ENCODE results near the gene PCDHGA9.
"Not testable (repeated sequence)": the region's sequence is repeated elsewhere in the genome, so short reads cannot be mapped to it uniquely, and the experiment has no call there.

Gene PCDHGA9

DNA sequence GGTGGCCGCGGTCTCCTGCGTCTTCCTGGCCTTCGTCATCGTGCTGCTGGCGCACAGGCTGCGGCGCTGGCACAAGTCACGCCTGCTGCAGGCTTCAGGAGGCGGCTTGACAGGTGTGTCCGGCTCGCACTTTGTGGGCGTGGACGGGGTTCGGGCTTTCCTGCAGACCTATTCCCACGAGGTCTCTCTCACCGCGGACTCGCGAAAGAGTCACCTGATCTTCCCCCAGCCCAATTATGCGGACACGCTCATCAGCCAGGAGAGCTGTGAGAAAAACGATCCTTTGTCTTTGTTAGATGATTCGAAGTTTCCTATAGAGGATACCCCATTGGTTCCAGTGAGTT is 12.7 kb downstream of the PCDHGA9 start:
- not testable (repeated sequence) for H3K36me3 ChIP-seq (ENCODE audit: control insufficient read depth in 2 of 2, insufficient read depth in 2 of 2, low read length in 2 of 2); H3K9ac ChIP-seq (ENCODE audit: low read depth in 1 of 2, low read length in 2 of 2); H3K27ac ChIP-seq (ENCODE audit: low read depth in 2 of 2, low read length in 2 of 2); H3K27me3 ChIP-seq (ENCODE audit: control insufficient read depth in 2 of 2, insufficient read depth in 2 of 2, low read length in 2 of 2); H3K4me1 ChIP-seq (ENCODE audit: control insufficient read depth in 2 of 2, insufficient read depth in 2 of 2, low read length in 2 of 2); H3K4me3 ChIP-seq (ENCODE audit: low read length in 2 of 2)
- peaks cover 27 to 33% of the 10 kb centered on the region in 2 donors for H3K9me3 ChIP-seq (ENCODE audit: control insufficient read depth in 2 of 2, low read length in 2 of 2)

DNA sequence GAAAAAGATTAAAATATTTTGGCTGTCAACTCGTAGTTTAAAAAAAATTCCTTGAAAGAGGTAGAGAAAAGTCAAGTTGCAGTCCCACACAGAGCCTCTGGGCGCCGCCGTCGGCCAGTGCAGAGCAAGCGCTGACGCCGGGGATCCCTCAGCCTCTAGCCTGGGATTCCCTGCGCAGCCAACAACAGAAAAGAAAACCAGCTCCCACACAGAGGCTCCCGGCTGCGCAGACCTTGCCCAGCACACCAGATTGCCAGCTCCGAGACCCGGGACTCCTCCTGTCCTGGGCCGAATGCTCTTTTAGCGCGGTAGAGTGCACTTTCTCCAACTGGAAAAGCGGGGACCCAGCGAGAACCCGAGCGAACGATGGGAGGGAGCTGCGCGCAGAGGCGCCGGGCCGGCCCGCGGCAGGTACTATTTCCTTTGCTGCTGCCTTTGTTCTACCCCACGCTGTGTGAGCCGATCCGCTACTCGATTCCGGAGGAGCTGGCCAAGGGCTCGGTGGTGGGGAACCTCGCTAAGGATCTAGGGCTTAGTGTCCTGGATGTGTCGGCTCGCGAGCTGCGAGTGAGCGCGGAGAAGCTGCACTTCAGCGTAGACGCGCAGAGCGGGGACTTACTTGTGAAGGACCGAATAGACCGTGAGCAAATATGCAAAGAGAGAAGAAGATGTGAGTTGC is 15.1 kb downstream of the PCDHGA9 start, which contains the start of gene PCDHGB7:
Gene PCDHGB7 (plus strand): TSS at position 184 of the 679 bp plus-strand sequence. CDS start 183 bp downstream, at position 367.
- peaks cover 36 to 43% of the 10 kb centered on the region in 2 donors for H3K9me3 ChIP-seq (ENCODE audit: control insufficient read depth in 2 of 2, low read length in 2 of 2)
- H3K4me3 ChIP-seq (ENCODE audit: low read length in 2 of 2), result peak within 1 kb of the TSS; percentile 45 to 46
- H3K27me3 ChIP-seq (ENCODE audit: control insufficient read depth in 2 of 2, insufficient read depth in 2 of 2, low read length in 2 of 2); H3K27ac ChIP-seq (ENCODE audit: low read depth in 2 of 2, low read length in 2 of 2); H3K4me1 ChIP-seq (ENCODE audit: control insufficient read depth in 2 of 2, insufficient read depth in 2 of 2, low read length in 2 of 2); H3K9ac ChIP-seq (ENCODE audit: low read depth in 1 of 2, low read length in 2 of 2); H3K36me3 ChIP-seq (ENCODE audit: control insufficient read depth in 2 of 2, insufficient read depth in 2 of 2, low read length in 2 of 2): not testable (repeated sequence)

DNA sequence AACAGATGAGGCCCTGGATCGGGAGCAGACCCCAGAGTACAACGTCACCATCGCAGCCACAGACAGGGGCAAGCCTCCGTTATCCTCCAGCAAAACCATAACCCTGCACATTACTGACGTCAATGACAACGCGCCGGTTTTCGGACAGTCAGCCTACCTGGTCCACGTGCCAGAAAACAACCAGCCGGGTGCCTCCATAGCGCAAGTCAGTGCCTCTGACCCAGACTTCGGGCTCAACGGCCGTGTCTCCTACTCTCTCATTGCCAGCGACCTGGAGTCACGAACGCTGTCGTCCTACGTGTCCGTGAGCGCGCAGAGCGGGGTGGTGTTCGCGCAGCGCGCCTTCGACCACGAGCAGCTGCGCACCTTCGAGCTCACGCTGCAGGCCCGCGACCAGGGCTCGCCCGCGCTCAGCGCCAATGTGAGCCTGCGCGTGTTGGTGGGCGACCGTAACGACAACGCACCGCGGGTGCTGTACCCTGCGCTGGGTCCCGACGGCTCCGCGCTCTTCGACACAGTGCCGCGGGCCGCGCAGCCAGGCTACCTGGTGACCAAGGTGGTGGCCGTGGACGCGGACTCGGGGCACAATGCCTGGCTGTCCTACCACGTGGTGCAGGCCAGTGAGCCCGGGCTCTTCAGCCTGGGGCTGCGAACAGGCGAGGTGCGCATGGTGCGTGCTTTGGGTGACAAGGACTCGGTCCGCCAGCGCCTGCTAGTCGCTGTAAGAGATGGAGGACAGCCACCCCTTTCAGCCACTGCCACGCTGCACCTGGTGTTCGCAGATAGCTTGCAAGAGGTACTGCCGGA is 16.7 kb downstream of the PCDHGA9 start:
- H3K36me3 ChIP-seq (ENCODE audit: control insufficient read depth in 2 of 2, insufficient read depth in 2 of 2, low read length in 2 of 2), result no peaks in the 10 kb centered on the region
- no peak overlapping the region for H3K9ac ChIP-seq (ENCODE audit: low read depth in 1 of 2, low read length in 2 of 2)
- no peak overlapping the region for H3K27ac ChIP-seq (ENCODE audit: low read depth in 2 of 2, low read length in 2 of 2)
- H3K9me3 ChIP-seq (ENCODE audit: control insufficient read depth in 2 of 2, low read length in 2 of 2), result peaks cover 37 to 44% of the 10 kb centered on the region in 2 donors
- no peaks in the 10 kb centered on the region for H3K27me3 ChIP-seq (ENCODE audit: control insufficient read depth in 2 of 2, insufficient read depth in 2 of 2, low read length in 2 of 2)
- H3K4me3 ChIP-seq (ENCODE audit: low read length in 2 of 2), result peak overlapping the region in 1 of 2 donors; percentile 31
- no peaks in the 10 kb centered on the region for H3K4me1 ChIP-seq (ENCODE audit: control insufficient read depth in 2 of 2, insufficient read depth in 2 of 2, low read length in 2 of 2)

DNA sequence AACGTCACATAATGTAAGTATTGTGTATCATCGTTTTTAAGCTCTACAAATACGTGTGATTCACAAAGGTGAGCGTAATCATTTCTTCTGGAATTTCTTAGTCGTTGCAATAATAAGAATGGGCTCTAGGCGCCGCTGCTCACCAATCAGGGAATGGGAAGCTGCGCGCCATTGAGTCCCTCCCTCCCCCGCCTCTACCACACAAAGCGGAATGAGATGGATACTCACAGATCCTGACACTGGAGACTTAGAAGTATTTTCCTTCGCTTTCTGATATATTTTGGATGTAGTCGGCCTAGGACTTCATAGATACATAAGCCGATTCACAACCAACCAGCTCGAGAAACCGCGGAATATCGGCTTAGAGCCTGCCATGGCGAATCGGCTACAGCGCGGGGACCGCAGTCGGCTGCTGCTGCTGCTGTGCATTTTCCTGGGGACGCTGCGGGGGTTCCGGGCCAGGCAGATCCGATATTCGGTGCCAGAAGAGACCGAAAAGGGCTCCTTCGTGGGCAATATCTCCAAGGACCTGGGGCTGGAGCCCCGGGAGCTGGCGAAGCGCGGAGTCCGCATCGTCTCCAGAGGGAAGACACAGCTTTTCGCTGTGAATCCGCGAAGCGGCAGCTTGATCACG is 18.4 kb downstream of the PCDHGA9 start, which contains the start of gene PCDHGA11:
Gene PCDHGA11 (plus strand): TSS at position 197 of the 634 bp plus-strand sequence. CDS start 177 bp downstream, at position 374.
- no peak within 1 kb of the TSS for H3K27ac ChIP-seq (ENCODE audit: low read depth in 2 of 2, low read length in 2 of 2)
- H3K36me3 ChIP-seq (ENCODE audit: control insufficient read depth in 2 of 2, insufficient read depth in 2 of 2, low read length in 2 of 2), result no peaks in the 10 kb centered on the region
- no peaks in the 10 kb centered on the region for H3K27me3 ChIP-seq (ENCODE audit: control insufficient read depth in 2 of 2, insufficient read depth in 2 of 2, low read length in 2 of 2)
- H3K4me1 ChIP-seq (ENCODE audit: control insufficient read depth in 2 of 2, insufficient read depth in 2 of 2, low read length in 2 of 2), result no peaks in the 10 kb centered on the region
- H3K9me3 ChIP-seq (ENCODE audit: control insufficient read depth in 2 of 2, low read length in 2 of 2), result peaks cover 41 to 45% of the 10 kb centered on the region in 2 donors
- no peak within 1 kb of the TSS for H3K9ac ChIP-seq (ENCODE audit: low read depth in 1 of 2, low read length in 2 of 2)
- peak within 1 kb of the TSS; percentile 13 to 47 for H3K4me3 ChIP-seq (ENCODE audit: low read length in 2 of 2)

DNA sequence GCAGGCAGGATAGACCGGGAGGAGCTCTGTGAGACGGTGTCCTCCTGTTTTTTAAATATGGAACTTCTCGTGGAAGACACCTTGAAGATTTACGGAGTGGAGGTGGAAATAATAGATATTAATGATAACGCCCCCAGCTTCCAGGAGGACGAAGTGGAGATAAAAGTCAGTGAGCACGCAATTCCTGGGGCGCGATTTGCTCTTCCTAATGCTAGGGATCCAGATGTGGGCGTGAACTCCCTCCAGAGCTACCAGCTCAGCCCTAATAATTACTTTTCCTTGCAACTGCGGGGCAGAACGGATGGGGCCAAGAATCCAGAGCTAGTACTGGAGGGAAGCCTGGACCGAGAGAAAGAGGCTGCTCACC is 18.9 kb downstream of the PCDHGA9 start:
- Histone ChIP-seq H3K36me3 (ENCODE audit: control insufficient read depth in 2 of 2, insufficient read depth in 2 of 2, low read length in 2 of 2) (no peaks in the 10 kb centered on the region), H3K4me1 (ENCODE audit: control insufficient read depth in 2 of 2, insufficient read depth in 2 of 2, low read length in 2 of 2) (no peaks in the 10 kb centered on the region), H3K9ac (ENCODE audit: low read depth in 1 of 2, low read length in 2 of 2) (no peak overlapping the region), H3K27ac (ENCODE audit: low read depth in 2 of 2, low read length in 2 of 2) (no peak overlapping the region), H3K9me3 (ENCODE audit: control insufficient read depth in 2 of 2, low read length in 2 of 2) (peaks cover 45% of the 10 kb centered on the region in 2 donors), H3K4me3 (ENCODE audit: low read length in 2 of 2) (peak overlapping the region in 1 of 2 donors; percentile 47), H3K27me3 (ENCODE audit: control insufficient read depth in 2 of 2, insufficient read depth in 2 of 2, low read length in 2 of 2) (no peaks in the 10 kb centered on the region)

DNA sequence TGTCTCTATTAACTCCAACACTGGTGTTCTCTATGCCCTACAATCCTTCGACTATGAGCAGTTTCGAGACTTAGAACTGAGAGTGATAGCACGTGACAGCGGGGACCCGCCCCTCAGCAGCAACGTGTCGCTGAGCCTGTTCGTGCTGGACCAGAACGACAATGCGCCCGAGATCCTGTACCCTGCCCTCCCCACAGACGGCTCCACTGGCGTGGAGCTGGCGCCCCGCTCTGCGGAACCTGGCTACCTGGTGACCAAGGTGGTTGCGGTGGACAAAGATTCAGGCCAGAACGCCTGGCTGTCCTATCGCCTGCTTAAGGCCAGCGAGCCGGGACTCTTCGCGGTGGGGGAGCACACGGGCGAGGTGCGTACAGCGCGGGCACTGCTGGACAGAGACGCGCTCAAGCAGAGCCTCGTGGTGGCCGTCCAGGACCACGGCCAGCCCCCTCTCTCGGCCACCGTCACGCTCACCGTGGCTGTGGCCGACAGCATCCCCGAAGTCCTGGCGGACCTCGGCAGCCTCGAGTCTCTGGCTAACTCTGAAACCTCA is 20.2 kb downstream of the PCDHGA9 start:
- Histone ChIP-seq H3K36me3 (ENCODE audit: control insufficient read depth in 2 of 2, insufficient read depth in 2 of 2, low read length in 2 of 2) (no peaks in the 10 kb centered on the region), H3K9ac (ENCODE audit: low read depth in 1 of 2, low read length in 2 of 2) (no peak overlapping the region), H3K4me3 (ENCODE audit: low read length in 2 of 2) (no peak overlapping the region), H3K27me3 (ENCODE audit: control insufficient read depth in 2 of 2, insufficient read depth in 2 of 2, low read length in 2 of 2) (no peaks in the 10 kb centered on the region), H3K27ac (ENCODE audit: low read depth in 2 of 2, low read length in 2 of 2) (no peak overlapping the region), H3K9me3 (ENCODE audit: control insufficient read depth in 2 of 2, low read length in 2 of 2) (peaks cover 50 to 51% of the 10 kb centered on the region in 2 donors), H3K4me1 (ENCODE audit: control insufficient read depth in 2 of 2, insufficient read depth in 2 of 2, low read length in 2 of 2) (no peaks in the 10 kb centered on the region)

DNA sequence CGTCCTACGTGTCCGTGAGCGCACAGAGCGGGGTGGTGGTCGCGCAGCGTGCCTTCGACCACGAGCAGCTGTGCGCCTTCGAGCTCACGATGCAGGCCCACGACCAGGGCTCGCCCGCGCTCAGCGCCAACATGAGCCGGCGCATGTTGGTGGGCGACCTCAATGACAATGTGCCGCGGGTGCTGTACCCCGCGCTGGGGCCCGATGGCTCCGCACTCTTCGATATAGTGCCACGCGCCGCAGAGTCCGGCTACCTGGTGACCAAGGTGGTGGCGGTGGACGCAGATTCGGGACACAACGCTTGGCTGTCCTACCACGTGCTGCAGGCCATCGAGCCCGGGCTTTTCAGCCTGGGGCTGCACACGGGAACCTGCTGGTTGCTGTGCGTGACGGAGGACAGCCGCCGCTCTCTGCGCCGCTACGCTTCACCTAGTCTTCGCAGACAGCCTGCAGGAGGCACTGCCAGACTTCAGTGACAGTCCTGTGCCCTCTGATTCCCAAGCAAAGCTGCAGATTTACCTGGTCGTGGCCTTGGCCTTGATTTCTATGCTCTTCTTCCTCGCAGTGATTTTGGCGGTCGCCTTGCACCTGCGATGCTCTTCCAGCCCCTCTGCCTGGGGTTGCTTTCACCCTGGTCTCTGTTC is 25.3 kb downstream of the PCDHGA9 start:
- peaks cover 35 to 39% of the 10 kb centered on the region in 2 donors for H3K9me3 ChIP-seq (ENCODE audit: control insufficient read depth in 2 of 2, low read length in 2 of 2)

DNA sequence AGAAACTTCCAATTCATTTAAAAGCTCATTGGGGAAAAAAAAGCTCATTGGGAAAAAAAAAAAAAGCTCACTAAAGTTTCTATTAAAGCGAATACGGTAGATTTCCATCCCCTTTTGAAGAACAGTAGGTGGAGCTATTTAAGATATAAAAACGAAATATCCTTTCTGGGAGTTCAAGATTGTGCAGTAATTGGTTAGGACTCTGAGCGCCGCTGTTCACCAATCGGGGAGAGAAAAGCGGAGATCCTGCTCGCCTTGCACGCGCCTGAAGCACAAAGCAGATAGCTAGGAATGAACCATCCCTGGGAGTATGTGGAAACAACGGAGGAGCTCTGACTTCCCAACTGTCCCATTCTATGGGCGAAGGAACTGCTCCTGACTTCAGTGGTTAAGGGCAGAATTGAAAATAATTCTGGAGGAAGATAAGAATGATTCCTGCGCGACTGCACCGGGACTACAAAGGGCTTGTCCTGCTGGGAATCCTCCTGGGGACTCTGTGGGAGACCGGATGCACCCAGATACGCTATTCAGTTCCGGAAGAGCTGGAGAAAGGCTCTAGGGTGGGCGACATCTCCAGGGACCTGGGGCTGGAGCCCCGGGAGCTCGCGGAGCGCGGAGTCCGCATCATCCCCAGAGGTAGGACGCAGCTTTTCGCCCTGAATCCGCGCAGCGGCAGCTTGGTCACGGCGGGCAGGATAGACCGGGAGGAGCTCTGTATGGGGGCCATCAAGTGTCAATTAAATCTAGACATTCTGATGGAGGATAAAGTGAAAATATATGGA is 27.9 kb downstream of the PCDHGA9 start, which contains the start of gene PCDHGA12:
Gene PCDHGA12 (plus strand): TSS at position 176 of the 782 bp plus-strand sequence. CDS start 253 bp downstream, at position 429.
- H3K9me3 ChIP-seq (ENCODE audit: control insufficient read depth in 2 of 2, low read length in 2 of 2), result peaks cover 25 to 36% of the 10 kb centered on the region in 2 donors
- H3K4me3 ChIP-seq (ENCODE audit: low read length in 2 of 2), result peak within 1 kb of the TSS; percentile 15 to 57
- H3K27me3 ChIP-seq (ENCODE audit: control insufficient read depth in 2 of 2, insufficient read depth in 2 of 2, low read length in 2 of 2), result no peaks in the 10 kb centered on the region
- no peaks in the 10 kb centered on the region for H3K4me1 ChIP-seq (ENCODE audit: control insufficient read depth in 2 of 2, insufficient read depth in 2 of 2, low read length in 2 of 2)
- H3K27ac ChIP-seq (ENCODE audit: low read depth in 2 of 2, low read length in 2 of 2), result no peak within 1 kb of the TSS
- H3K36me3 ChIP-seq (ENCODE audit: control insufficient read depth in 2 of 2, insufficient read depth in 2 of 2, low read length in 2 of 2), result no peaks in the 10 kb centered on the region
- H3K9ac ChIP-seq (ENCODE audit: low read depth in 1 of 2, low read length in 2 of 2), result no peak within 1 kb of the TSS

More for the DNA sequence above, 25.3 kb downstream of the PCDHGA9 start:
- Histone ChIP-seq H3K9ac (ENCODE audit: low read depth in 1 of 2, low read length in 2 of 2) (no peak overlapping the region), H3K27me3 (ENCODE audit: control insufficient read depth in 2 of 2, insufficient read depth in 2 of 2, low read length in 2 of 2) (no peaks in the 10 kb centered on the region), H3K27ac (ENCODE audit: low read depth in 2 of 2, low read length in 2 of 2) (no peak overlapping the region), H3K36me3 (ENCODE audit: control insufficient read depth in 2 of 2, insufficient read depth in 2 of 2, low read length in 2 of 2) (no peaks in the 10 kb centered on the region), H3K4me3 (ENCODE audit: low read length in 2 of 2) (no peak overlapping the region), H3K4me1 (ENCODE audit: control insufficient read depth in 2 of 2, insufficient read depth in 2 of 2, low read length in 2 of 2) (no peaks in the 10 kb centered on the region)

DNA sequence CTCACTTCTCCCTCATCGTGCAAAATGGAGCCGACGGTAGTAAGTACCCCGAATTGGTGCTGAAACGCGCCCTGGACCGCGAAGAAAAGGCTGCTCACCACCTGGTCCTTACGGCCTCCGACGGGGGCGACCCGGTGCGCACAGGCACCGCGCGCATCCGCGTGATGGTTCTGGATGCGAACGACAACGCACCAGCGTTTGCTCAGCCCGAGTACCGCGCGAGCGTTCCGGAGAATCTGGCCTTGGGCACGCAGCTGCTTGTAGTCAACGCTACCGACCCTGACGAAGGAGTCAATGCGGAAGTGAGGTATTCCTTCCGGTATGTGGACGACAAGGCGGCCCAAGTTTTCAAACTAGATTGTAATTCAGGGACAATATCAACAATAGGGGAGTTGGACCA is 28.7 kb downstream of the PCDHGA9 start:
- no peaks in the 10 kb centered on the region for H3K4me1 ChIP-seq (ENCODE audit: control insufficient read depth in 2 of 2, insufficient read depth in 2 of 2, low read length in 2 of 2)
- peak overlapping the region; percentile 15 to 57 for H3K4me3 ChIP-seq (ENCODE audit: low read length in 2 of 2)
- peaks cover 25 to 35% of the 10 kb centered on the region in 2 donors for H3K9me3 ChIP-seq (ENCODE audit: control insufficient read depth in 2 of 2, low read length in 2 of 2)
- H3K36me3 ChIP-seq (ENCODE audit: control insufficient read depth in 2 of 2, insufficient read depth in 2 of 2, low read length in 2 of 2), result no peaks in the 10 kb centered on the region
- H3K27me3 ChIP-seq (ENCODE audit: control insufficient read depth in 2 of 2, insufficient read depth in 2 of 2, low read length in 2 of 2), result no peaks in the 10 kb centered on the region
- no peak overlapping the region for H3K27ac ChIP-seq (ENCODE audit: low read depth in 2 of 2, low read length in 2 of 2)
- no peak overlapping the region for H3K9ac ChIP-seq (ENCODE audit: low read depth in 1 of 2, low read length in 2 of 2)

Data from mucosa of rectum (tissue), 2 donors.